Keratinocyte (primary cell): ENCODE measurements around the gene SLC25A23. TPM values are rescaled to one million over a fixed set of nuclear protein-coding genes. Genes with fewer than 3 reads are reported as not detected.

Experiments
- DNase-seq: peaks from one replicate; pipeline ENCODE4 v3.0.0-alpha.2; 2011; ENCODE audit warnings: low read depth, missing footprints, low spot score
- FAIRE-seq: peaks from 2 replicates; lab custom pipeline; 2011; peaks lifted over from hg19 to GRCh38; lab: Jason Lieb, UNC
- H2AFZ ChIP-seq: 2 replicates; pipeline ENCODE4 v1.6.0; 2012; ENCODE audit warnings: low read length, control low read depth, inconsistent platforms; ENCODE audit not compliant: control insufficient read depth
- H3K27ac ChIP-seq: 2 replicates; pipeline ENCODE4 v1.5.1; 2011; ENCODE audit warnings: low read length; ENCODE audit not compliant: control insufficient read depth, insufficient read depth
- H3K27me3 ChIP-seq: 3 replicates; pipeline ENCODE4 v1.6.0; 2011; ENCODE audit warnings: low read length; ENCODE audit not compliant: control insufficient read depth, insufficient read depth; ENCODE audit errors: extremely low read depth
- H3K36me3 ChIP-seq, 2 experiments: 2 replicates in 1 of 2; 3 replicates in 1 of 2; pipeline ENCODE4 v1.5.1; 2011; ENCODE audit warnings: low read length in 2 of 2, mild to moderate bottlenecking in 1 of 2; ENCODE audit not compliant: control insufficient read depth in 2 of 2, insufficient read depth in 2 of 2; ENCODE audit errors: extremely low read depth in 1 of 2
- H3K4me1 ChIP-seq: 3 replicates; pipeline ENCODE4 v1.5.1; 2011; ENCODE audit warnings: low read length; ENCODE audit not compliant: control insufficient read depth, insufficient read depth; ENCODE audit errors: extremely low read depth
- H3K4me2 ChIP-seq: 3 replicates; pipeline ENCODE4 v1.6.0; 2011; ENCODE audit warnings: low read depth, low read length; ENCODE audit not compliant: control insufficient read depth, insufficient read depth; ENCODE audit errors: extremely low read depth
- H3K4me3 ChIP-seq, 3 experiments: fragments of 200-600 bp in 1 of 3; sonication (generic) in 1 of 3; 2 replicates in 2 of 3; 3 replicates in 1 of 3; pipeline ENCODE4 v1.5.1; 2011 to 2016; ENCODE audit warnings: low read length in 3 of 3, mild to moderate bottlenecking in 3 of 3, control low read depth in 2 of 3, inconsistent platforms in 1 of 3, low read depth in 1 of 3, mixed read lengths in 1 of 3, mixed run types in 1 of 3, moderate library complexity in 1 of 3; ENCODE audit not compliant: control insufficient read depth in 2 of 3, insufficient read depth in 2 of 3; ENCODE audit errors: extremely low read depth in 1 of 3
- H3K79me2 ChIP-seq: 2 replicates; pipeline ENCODE4 v1.6.0; 2012; ENCODE audit warnings: low read length; ENCODE audit not compliant: control insufficient read depth, insufficient read depth
- H3K9ac ChIP-seq: 3 replicates; pipeline ENCODE4 v1.6.0; 2011; ENCODE audit warnings: low read length; ENCODE audit not compliant: control insufficient read depth, insufficient read depth; ENCODE audit errors: extremely low read depth
- H3K9me1 ChIP-seq: 3 replicates; pipeline ENCODE4 v1.6.0; 2011; ENCODE audit warnings: low read length; ENCODE audit not compliant: control insufficient read depth, insufficient read depth; ENCODE audit errors: extremely low read depth
- H3K9me3 ChIP-seq: 2 replicates; pipeline ENCODE4 v1.5.1; 2012; ENCODE audit warnings: low read depth, low read length; ENCODE audit not compliant: control insufficient read depth
- H4K20me1 ChIP-seq: 3 replicates; pipeline ENCODE4 v1.6.0; 2011; ENCODE audit warnings: low read length; ENCODE audit not compliant: control insufficient read depth, insufficient read depth; ENCODE audit errors: extremely low read depth
- EZH2 ChIP-seq: IDR thresholded peaks from one replicate; pipeline ENCODE4 v1.6.1; 2012; ENCODE audit warnings: inconsistent platforms, mild to moderate bottlenecking, low read length, moderate library complexity
- dilution Hi-C: fragments of 300-500 bp; cut with MboI; formaldehyde crosslinking; loops from one replicate; pipeline ENCODE4 v1.7.0; 2020; ENCODE audit warnings: low sequenced_read_pairs; ENCODE audit not compliant: extremely low pct_ligation_motif_present
- polyA plus RNA-seq, 5 experiments: library from polyadenylated mRNA; depleted of rRNA in 3 of 5; stranded (reverse) in 3 of 5; stranded (forward) in 1 of 5; unstranded in 1 of 5; fragments of >200 nt; gene quantifications; 1 replicate in 1 of 5; 2 replicates in 3 of 5; 3 replicates in 1 of 5; pipeline versions ENCODE4 v1.2.1 to v1.2.3, GENCODE V29; 2011 to 2012; ENCODE audit warnings: missing spikeins in 2 of 5, low read depth in 1 of 5, low replicate concordance in 1 of 5
- TF ChIP-seq, protein P1 (sequence below), 3 experiments: IDR thresholded peaks in 1 of 3; conservative IDR thresholded peaks in 1 of 3; optimal IDR thresholded peaks in 1 of 3; 2 replicates in 2 of 3; 3 replicates in 1 of 3; pipeline versions ENCODE3 to v1.5.1; 2011; ENCODE audit warnings: low read length in 3 of 3, mild to moderate bottlenecking in 3 of 3, moderate library complexity in 2 of 3, control low read depth in 1 of 3, inconsistent platforms in 1 of 3; ENCODE audit not compliant: insufficient read depth in 2 of 3; ENCODE audit errors: extremely low read depth in 1 of 3

The SLC25A23 gene
- polyA plus RNA-seq, 1 donor (not counting 4 experiments of a cell fraction or from before 2014, with no cell fraction given): 6.4 TPM

DNA sequence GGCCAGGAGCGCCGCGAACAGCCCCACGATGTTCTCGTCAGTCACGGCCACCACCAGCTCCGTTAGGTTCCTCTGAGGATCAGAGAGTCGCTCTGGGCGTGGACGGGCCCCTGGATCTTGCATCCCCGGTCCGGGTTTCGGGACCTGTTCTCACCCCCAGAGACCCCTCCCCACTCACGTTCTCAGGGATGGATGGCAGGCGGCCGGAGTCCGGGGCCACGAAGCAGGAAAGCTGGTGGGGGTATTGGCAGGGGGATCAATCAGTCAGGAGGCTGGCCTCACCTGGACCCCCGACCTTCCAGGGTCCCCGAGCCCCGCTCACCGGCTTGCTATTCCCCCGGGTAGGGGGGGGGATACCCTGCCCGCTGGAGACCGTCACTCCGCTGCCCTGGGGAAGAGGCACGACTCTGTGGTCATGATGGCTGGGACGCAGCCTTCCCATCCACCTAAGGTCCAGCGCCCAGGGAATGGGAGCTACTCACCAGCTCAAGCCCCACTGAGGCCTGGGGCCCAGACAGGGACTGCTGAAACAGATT lies 17.4 kb upstream of the SLC25A23 start:
- Histone ChIP-seq H3K27ac (no peak overlapping the region), H3K4me2 (peak overlapping the region; percentile 75), H3K9ac (no peak overlapping the region), H3K4me1 (peaks cover 5% of the 10 kb centered on the region), H3K79me2 (no peaks in the 10 kb centered on the region), H3K9me1 (no peaks in the 10 kb centered on the region), H3K9me3 (no peaks in the 10 kb centered on the region), H3K4me3 (peak overlapping the region in 2 of 3 experiments; percentile 17 to 40), H2AFZ (no peak overlapping the region), H3K36me3 (no peaks in the 10 kb centered on the region), H3K27me3 (peaks cover 12% of the 10 kb centered on the region), H4K20me1 (no peaks in the 10 kb centered on the region)
- TF ChIP-seq, protein P1, sequence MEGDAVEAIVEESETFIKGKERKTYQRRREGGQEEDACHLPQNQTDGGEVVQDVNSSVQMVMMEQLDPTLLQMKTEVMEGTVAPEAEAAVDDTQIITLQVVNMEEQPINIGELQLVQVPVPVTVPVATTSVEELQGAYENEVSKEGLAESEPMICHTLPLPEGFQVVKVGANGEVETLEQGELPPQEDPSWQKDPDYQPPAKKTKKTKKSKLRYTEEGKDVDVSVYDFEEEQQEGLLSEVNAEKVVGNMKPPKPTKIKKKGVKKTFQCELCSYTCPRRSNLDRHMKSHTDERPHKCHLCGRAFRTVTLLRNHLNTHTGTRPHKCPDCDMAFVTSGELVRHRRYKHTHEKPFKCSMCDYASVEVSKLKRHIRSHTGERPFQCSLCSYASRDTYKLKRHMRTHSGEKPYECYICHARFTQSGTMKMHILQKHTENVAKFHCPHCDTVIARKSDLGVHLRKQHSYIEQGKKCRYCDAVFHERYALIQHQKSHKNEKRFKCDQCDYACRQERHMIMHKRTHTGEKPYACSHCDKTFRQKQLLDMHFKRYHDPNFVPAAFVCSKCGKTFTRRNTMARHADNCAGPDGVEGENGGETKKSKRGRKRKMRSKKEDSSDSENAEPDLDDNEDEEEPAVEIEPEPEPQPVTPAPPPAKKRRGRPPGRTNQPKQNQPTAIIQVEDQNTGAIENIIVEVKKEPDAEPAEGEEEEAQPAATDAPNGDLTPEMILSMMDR (optimal IDR thresholded peaks at IDR 0.05 in 1 of 3, IDR thresholded peaks at IDR 0.05 in 1 of 3, conservative IDR thresholded peaks at IDR 0.05 in 1 of 3; ENCODE audit: extremely low read depth in 1 of 3, insufficient read depth in 2 of 3, low read length in 3 of 3): no peak
- no peak for TF ChIP-seq EZH2
- no peak for DNase-seq
- dilution Hi-C loops: no loop called here
- FAIRE-seq: no peak

DNA sequence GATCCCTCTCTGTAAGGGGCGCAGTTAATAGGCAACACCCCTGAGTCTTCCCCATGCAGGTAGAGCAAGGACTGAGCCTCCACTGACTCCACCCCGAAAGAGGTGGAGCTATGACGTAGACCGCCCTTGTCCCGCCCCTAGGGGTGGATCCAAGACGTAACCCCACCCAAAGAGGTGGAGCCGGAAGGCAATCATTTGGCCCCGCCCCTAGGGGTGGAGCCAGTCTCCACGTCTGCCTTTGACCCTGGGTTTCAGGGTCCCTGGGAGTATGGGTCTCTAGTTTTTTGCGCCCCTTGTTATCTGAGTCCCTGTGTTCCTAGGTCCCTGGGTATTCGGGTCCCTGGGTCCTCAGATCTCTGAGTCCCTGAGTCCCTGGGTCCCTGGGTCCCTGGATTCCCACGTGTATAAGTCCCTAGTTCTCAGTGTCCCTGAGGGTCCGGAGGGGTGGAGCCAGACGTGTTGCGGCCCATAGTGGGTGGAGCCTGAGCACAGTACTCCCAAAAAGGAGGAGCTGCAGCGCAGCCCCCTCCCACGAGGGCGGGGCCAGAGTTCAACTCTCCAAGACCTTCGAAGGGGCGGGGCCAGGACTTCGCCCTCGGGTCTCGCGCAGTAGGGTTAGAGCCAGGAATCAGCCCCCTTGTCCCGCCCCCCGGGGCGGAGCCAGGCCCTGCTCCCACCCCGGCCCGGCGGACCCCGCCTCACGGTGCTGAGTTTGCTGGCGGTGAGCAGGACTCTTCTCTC lies 16.7 kb upstream of the SLC25A23 start:
- peak; percentile 86 for FAIRE-seq

More for the DNA sequence above, 16.7 kb upstream of the SLC25A23 start:
- Histone ChIP-seq H3K9me1 (no peaks in the 10 kb centered on the region), H3K79me2 (no peaks in the 10 kb centered on the region), H3K4me2 (peak overlapping the region; percentile 75), H3K27ac (no peak overlapping the region), H4K20me1 (no peaks in the 10 kb centered on the region), H3K4me3 (peak overlapping the region; percentile 23 to 69 (median 40)), H3K9me3 (no peaks in the 10 kb centered on the region), H3K36me3 (no peaks in the 10 kb centered on the region), H3K27me3 (peaks cover 12% of the 10 kb centered on the region), H3K9ac (peak overlapping the region; percentile 22), H3K4me1 (peaks cover 5% of the 10 kb centered on the region), H2AFZ (peak overlapping the region; percentile 69)
- DNase-seq: no peak
- dilution Hi-C loops: no loop called here
- TF ChIP-seq, protein P1 (optimal IDR thresholded peaks at IDR 0.05 in 1 of 3, IDR thresholded peaks at IDR 0.05 in 1 of 3, conservative IDR thresholded peaks at IDR 0.05 in 1 of 3; ENCODE audit: extremely low read depth in 1 of 3, insufficient read depth in 2 of 3, low read length in 3 of 3): no peak
- TF ChIP-seq EZH2: no peak
